ENCODE results near the gene CACNA1C.

- TF ChIP-seq, protein P1, sequence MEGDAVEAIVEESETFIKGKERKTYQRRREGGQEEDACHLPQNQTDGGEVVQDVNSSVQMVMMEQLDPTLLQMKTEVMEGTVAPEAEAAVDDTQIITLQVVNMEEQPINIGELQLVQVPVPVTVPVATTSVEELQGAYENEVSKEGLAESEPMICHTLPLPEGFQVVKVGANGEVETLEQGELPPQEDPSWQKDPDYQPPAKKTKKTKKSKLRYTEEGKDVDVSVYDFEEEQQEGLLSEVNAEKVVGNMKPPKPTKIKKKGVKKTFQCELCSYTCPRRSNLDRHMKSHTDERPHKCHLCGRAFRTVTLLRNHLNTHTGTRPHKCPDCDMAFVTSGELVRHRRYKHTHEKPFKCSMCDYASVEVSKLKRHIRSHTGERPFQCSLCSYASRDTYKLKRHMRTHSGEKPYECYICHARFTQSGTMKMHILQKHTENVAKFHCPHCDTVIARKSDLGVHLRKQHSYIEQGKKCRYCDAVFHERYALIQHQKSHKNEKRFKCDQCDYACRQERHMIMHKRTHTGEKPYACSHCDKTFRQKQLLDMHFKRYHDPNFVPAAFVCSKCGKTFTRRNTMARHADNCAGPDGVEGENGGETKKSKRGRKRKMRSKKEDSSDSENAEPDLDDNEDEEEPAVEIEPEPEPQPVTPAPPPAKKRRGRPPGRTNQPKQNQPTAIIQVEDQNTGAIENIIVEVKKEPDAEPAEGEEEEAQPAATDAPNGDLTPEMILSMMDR (IDR thresholded peaks at IDR 0.05) = no peak
- TF ChIP-seq POLR2AphosphoS5 (IDR thresholded peaks at IDR 0.05) (no peak), POLR2A (IDR thresholded peaks at IDR 0.05) (no peak), EP300 (IDR thresholded peaks at IDR 0.05) (no peak)
Observed at GRCh38 chr12:2507814-2508213, 455.0 kb downstream of the CACNA1C start.

Measured in suprapubic skin (tissue), 4 donors.